HEK293 (cell line): Measurements from ENCODE around the gene GUCY1A2.

Experiments used
- CTCF ChIA-PET: fragments of 350-600 bp; formaldehyde crosslinking; extraction: SDS; loops from one replicate; lab custom pipeline; 2021; ENCODE audit warnings: antibody characterized with exemption; lab: Yijun Ruan, JAX
- POLR2A ChIA-PET: fragments of 300-600 bp; formaldehyde crosslinking; extraction: SDS; loops from one replicate; lab custom pipeline; 2020; ENCODE audit warnings: antibody characterized with exemption, inconsistent platforms; lab: Yijun Ruan, JAX
- H3K27ac ChIP-seq: fragments of 200-500 bp; sonication (Bioruptor generic); 2 replicates; pipeline ENCODE4 v1.5.1; 2014; ENCODE audit warnings: low read depth, low read length, control low read depth, inconsistent platforms; ENCODE audit errors: extremely low read depth
- H3K36me3 ChIP-seq, 2 experiments: fragments of 200-500 bp in 1 of 2; sonication (Bioruptor generic) in 1 of 2; 1 replicate in 1 of 2; 2 replicates in 1 of 2; pipeline ENCODE4 v1.5.1; 2014 to 2017; ENCODE audit warnings: inconsistent platforms in 2 of 2, low read length in 2 of 2; ENCODE audit not compliant: control insufficient read depth in 2 of 2, insufficient read depth in 1 of 2
- H3K4me1 ChIP-seq: fragments of 200-500 bp; sonication (Bioruptor generic); 2 replicates; pipeline ENCODE4 v1.5.1; 2014; ENCODE audit warnings: mild to moderate bottlenecking, low read length, inconsistent platforms; ENCODE audit not compliant: control insufficient read depth, insufficient read depth
- H3K4me3 ChIP-seq: 2 replicates; pipeline ENCODE4 v1.5.1; 2011; ENCODE audit warnings: low read depth, mild to moderate bottlenecking, control low read depth, low read length, moderate library complexity
- H3K9me3 ChIP-seq: fragments of 200-500 bp; sonication (Bioruptor generic); 2 replicates; pipeline ENCODE4 v1.5.1; 2014; ENCODE audit warnings: low read depth, low read length, inconsistent platforms; ENCODE audit not compliant: control insufficient read depth, insufficient read depth
- EGR2 ChIP-seq: fragments of 450-650 bp; formaldehyde crosslinking; IDR thresholded peaks from 2 replicates; pipeline ENCODE4 v1.5.1; 2016; ENCODE audit warnings: low read depth, missing biosample characterization, missing genetic modification characterization
- HOXA7 ChIP-seq: sonication (generic); formaldehyde crosslinking; IDR thresholded peaks from 2 replicates; pipeline ENCODE4 v1.8.1; 2022; ENCODE audit warnings: missing genetic modification reagents, borderline replicate concordance
- HOXC10 ChIP-seq: sonication (generic); formaldehyde crosslinking; IDR thresholded peaks from 2 replicates; pipeline ENCODE4 v1.8.1; 2023; ENCODE audit warnings: mild to moderate bottlenecking, missing genetic modification reagents
- IKZF3 ChIP-seq: fragments of 450-650 bp; IDR thresholded peaks from 2 replicates; pipeline ENCODE4 v1.5.0; 2018; ENCODE audit warnings: missing biosample characterization, mild to moderate bottlenecking, missing genetic modification characterization, moderate library complexity
- KLF10 ChIP-seq: fragments of 450-650 bp; IDR thresholded peaks from 2 replicates; pipeline ENCODE4 v1.5.1; 2018; ENCODE audit warnings: missing biosample characterization, mild to moderate bottlenecking, missing genetic modification characterization
- KLF8 ChIP-seq: fragments of 450-650 bp; formaldehyde crosslinking; IDR thresholded peaks from 2 replicates; pipeline ENCODE4 v1.5.1; 2016; ENCODE audit warnings: missing biosample characterization, missing genetic modification characterization
- SALL2 ChIP-seq: fragments of 450-650 bp; formaldehyde crosslinking; IDR thresholded peaks from 2 replicates; pipeline ENCODE4 v1.5.0; 2017; ENCODE audit warnings: missing biosample characterization, mild to moderate bottlenecking, missing genetic modification characterization, borderline replicate concordance
- SP2 ChIP-seq: fragments of 450-650 bp; formaldehyde crosslinking; IDR thresholded peaks from 2 replicates; pipeline ENCODE4 v1.5.1; 2016; ENCODE audit warnings: missing biosample characterization, missing genetic modification characterization
- ZBTB17 ChIP-seq: fragments of 450-650 bp; formaldehyde crosslinking; IDR thresholded peaks from 2 replicates; pipeline ENCODE4 v1.5.1; 2016; ENCODE audit warnings: missing biosample characterization, missing genetic modification characterization
- ZNF155 ChIP-seq: fragments of 450-650 bp; formaldehyde crosslinking; IDR thresholded peaks from 2 replicates; pipeline ENCODE4 v1.5.1; 2016; ENCODE audit warnings: missing biosample characterization, missing genetic modification characterization
- ZNF324 ChIP-seq: fragments of 450-650 bp; formaldehyde crosslinking; IDR thresholded peaks from 2 replicates; pipeline ENCODE4 v1.5.1; 2016; ENCODE audit warnings: missing biosample characterization, missing genetic modification characterization
- ZNF366 ChIP-seq: fragments of 450-650 bp; formaldehyde crosslinking; conservative IDR thresholded peaks from 2 replicates; pipeline ENCODE4 v1.5.1; 2016; ENCODE audit warnings: missing biosample characterization, missing genetic modification characterization
- ZNF391 ChIP-seq: fragments of 450-650 bp; formaldehyde crosslinking; IDR thresholded peaks from 2 replicates; pipeline ENCODE4 v1.5.1; 2016; ENCODE audit warnings: low read depth, missing biosample characterization, missing genetic modification characterization, borderline replicate concordance
- ZNF423 ChIP-seq: fragments of 450-650 bp; formaldehyde crosslinking; IDR thresholded peaks from 2 replicates; pipeline ENCODE4 v1.5.1; 2016; ENCODE audit warnings: missing biosample characterization, missing genetic modification characterization
- ZNF433 ChIP-seq: fragments of 450-650 bp; formaldehyde crosslinking; IDR thresholded peaks from 2 replicates; pipeline ENCODE4 v1.5.1; 2016; ENCODE audit warnings: missing biosample characterization, missing genetic modification characterization, low read depth
- ZNF549 ChIP-seq: fragments of 450-650 bp; IDR thresholded peaks from 2 replicates; pipeline ENCODE4 v1.5.1; 2018; ENCODE audit warnings: missing biosample characterization, missing genetic modification characterization, mild to moderate bottlenecking, inconsistent platforms, moderate library complexity
- ZNF596 ChIP-seq: fragments of 450-650 bp; IDR thresholded peaks from 2 replicates; pipeline ENCODE4 v1.5.0; 2018; ENCODE audit warnings: missing biosample characterization, mild to moderate bottlenecking, missing genetic modification characterization, moderate library complexity
- ZNF654 ChIP-seq: fragments of 450-650 bp; formaldehyde crosslinking; IDR thresholded peaks from 2 replicates; pipeline ENCODE4 v1.5.1; 2016; ENCODE audit warnings: low read depth, missing biosample characterization, missing genetic modification characterization
- ZNF664 ChIP-seq: fragments of 450-650 bp; formaldehyde crosslinking; IDR thresholded peaks from 2 replicates; pipeline ENCODE4 v1.5.1; 2016; ENCODE audit warnings: missing biosample characterization, missing genetic modification characterization
- ZSCAN4 ChIP-seq: fragments of 450-650 bp; formaldehyde crosslinking; IDR thresholded peaks from 2 replicates; pipeline ENCODE4 v1.5.1; 2017; ENCODE audit warnings: missing biosample characterization, missing genetic modification characterization
- TF ChIP-seq, protein P1 (sequence below): fragments of 450-650 bp; formaldehyde crosslinking; IDR thresholded peaks from 2 replicates; pipeline ENCODE4 v1.5.1; 2017; ENCODE audit warnings: missing biosample characterization, missing genetic modification characterization
- TF ChIP-seq, protein P2 (sequence below): fragments of 450-650 bp; formaldehyde crosslinking; IDR thresholded peaks from 2 replicates; pipeline ENCODE4 v1.5.1; 2016; ENCODE audit warnings: missing biosample characterization, missing genetic modification characterization
- TF ChIP-seq, protein P3 (sequence below): fragments of 450-650 bp; formaldehyde crosslinking; conservative IDR thresholded peaks from 2 replicates; pipeline ENCODE4 v1.5.1; 2016; ENCODE audit warnings: low read depth, missing biosample characterization, missing genetic modification characterization
- TF ChIP-seq, protein P4 (sequence below): fragments of 450-650 bp; formaldehyde crosslinking; IDR thresholded peaks from 2 replicates; pipeline ENCODE4 v1.5.1; 2016; ENCODE audit warnings: missing biosample characterization, missing genetic modification characterization

The GUCY1A2 gene

GRCh38 chr11:106724293-106724892 is 293.9 kb downstream of the GUCY1A2 start:
- no peaks in the 10 kb centered on the region for H3K9me3 ChIP-seq
- no peak overlapping the region for H3K27ac ChIP-seq
- no peaks in the 10 kb centered on the region for H3K4me1 ChIP-seq
- POLR2A ChIA-PET, result no interaction called here
- H3K36me3 ChIP-seq, result no peaks in the 10 kb centered on the region
- CTCF ChIA-PET, result interaction anchor here (0.5 to 1.5 kb wide), 5 partner anchors 222 to 1851 kb away, joined by 3 to 7 read pairs (median 3); no protein-coding TSS in a partner anchor
- TF ChIP-seq ZNF596, result no peak
- TF ChIP-seq SALL2 (tag by site-specific recombination), result no peak
- TF ChIP-seq ZNF155 (tag by site-specific recombination), result no peak
- TF ChIP-seq, protein P1, sequence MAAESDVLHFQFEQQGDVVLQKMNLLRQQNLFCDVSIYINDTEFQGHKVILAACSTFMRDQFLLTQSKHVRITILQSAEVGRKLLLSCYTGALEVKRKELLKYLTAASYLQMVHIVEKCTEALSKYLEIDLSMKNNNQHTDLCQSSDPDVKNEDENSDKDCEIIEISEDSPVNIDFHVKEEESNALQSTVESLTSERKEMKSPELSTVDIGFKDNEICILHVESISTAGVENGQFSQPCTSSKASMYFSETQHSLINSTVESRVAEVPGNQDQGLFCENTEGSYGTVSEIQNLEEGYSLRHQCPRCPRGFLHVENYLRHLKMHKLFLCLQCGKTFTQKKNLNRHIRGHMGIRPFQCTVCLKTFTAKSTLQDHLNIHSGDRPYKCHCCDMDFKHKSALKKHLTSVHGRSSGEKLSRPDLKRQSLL (tag by site-specific recombination), result no peak
- no peak for TF ChIP-seq SP2
- no peak for TF ChIP-seq ZNF433 (tag by site-specific recombination)
- TF ChIP-seq, protein P2, sequence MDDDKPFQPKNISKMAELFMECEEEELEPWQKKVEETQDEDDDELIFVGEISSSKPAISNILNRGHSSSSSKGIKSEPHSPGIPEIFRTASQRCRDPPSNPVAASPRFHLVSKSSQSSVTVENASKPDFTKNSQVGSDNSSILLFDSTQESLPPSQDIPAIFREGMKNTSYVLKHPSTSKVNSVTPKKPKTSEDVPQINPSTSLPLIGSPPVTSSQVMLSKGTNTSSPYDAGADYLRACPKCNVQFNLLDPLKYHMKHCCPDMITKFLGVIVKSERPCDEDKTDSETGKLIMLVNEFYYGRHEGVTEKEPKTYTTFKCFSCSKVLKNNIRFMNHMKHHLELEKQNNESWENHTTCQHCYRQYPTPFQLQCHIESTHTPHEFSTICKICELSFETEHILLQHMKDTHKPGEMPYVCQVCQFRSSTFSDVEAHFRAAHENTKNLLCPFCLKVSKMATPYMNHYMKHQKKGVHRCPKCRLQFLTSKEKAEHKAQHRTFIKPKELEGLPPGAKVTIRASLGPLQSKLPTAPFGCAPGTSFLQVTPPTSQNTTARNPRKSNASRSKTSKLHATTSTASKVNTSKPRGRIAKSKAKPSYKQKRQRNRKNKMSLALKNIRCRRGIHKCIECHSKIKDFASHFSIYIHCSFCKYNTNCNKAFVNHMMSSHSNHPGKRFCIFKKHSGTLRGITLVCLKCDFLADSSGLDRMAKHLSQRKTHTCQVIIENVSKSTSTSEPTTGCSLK, result no peak
- H3K4me3 ChIP-seq, result no peak overlapping the region

DNA sequence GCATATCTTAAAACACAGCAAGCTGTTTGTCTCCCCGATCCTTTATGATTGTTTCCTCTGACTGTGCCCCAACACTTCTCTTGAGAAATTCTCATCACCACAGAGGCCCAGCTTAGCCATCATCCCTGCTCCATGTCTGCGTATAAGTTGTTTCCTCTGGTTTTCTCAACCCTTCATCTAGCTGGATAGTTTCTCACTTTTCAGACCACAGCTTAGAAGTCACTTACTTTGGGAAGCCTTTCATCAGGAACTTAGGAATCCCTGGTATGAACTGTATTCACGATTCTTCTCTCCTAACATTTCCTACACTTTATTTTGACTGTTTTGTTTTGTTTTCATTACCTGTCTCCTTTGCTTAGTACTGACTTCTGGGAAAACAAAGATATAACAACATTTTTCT is 295.2 kb downstream of the GUCY1A2 start:
- no peak overlapping the region for H3K4me3 ChIP-seq
- CTCF ChIA-PET, result interaction anchor here (0.6 to 1.4 kb wide), 3 partner anchors 183 to 418 kb away, joined by 3 to 6 read pairs (median 4); no protein-coding TSS in a partner anchor
- H3K4me1 ChIP-seq, result no peaks in the 10 kb centered on the region
- no peak overlapping the region for H3K27ac ChIP-seq
- TF ChIP-seq, protein P3, sequence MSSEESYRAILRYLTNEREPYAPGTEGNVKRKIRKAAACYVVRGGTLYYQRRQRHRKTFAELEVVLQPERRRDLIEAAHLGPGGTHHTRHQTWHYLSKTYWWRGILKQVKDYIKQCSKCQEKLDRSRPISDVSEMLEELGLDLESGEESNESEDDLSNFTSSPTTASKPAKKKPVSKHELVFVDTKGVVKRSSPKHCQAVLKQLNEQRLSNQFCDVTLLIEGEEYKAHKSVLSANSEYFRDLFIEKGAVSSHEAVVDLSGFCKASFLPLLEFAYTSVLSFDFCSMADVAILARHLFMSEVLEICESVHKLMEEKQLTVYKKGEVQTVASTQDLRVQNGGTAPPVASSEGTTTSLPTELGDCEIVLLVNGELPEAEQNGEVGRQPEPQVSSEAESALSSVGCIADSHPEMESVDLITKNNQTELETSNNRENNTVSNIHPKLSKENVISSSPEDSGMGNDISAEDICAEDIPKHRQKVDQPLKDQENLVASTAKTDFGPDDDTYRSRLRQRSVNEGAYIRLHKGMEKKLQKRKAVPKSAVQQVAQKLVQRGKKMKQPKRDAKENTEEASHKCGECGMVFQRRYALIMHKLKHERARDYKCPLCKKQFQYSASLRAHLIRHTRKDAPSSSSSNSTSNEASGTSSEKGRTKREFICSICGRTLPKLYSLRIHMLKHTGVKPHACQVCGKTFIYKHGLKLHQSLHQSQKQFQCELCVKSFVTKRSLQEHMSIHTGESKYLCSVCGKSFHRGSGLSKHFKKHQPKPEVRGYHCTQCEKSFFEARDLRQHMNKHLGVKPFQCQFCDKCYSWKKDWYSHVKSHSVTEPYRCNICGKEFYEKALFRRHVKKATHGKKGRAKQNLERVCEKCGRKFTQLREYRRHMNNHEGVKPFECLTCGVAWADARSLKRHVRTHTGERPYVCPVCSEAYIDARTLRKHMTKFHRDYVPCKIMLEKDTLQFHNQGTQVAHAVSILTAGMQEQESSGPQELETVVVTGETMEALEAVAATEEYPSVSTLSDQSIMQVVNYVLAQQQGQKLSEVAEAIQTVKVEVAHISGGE (tag by site-specific recombination), result no peak
- TF ChIP-seq ZNF549 (tag by site-specific recombination) (no peak), EGR2 (tag by site-specific recombination) (no peak), KLF8 (no peak), ZNF391 (no peak), HOXA7 (no peak), ZNF654 (no peak), ZNF423 (tag by site-specific recombination) (no peak), ZNF366 (tag by site-specific recombination) (no peak), HOXC10 (CRISPR knock-in tag) (no peak), ZBTB17 (tag by site-specific recombination) (no peak), ZNF324 (tag by site-specific recombination) (no peak), ZNF664 (tag by site-specific recombination) (no peak), ZSCAN4 (tag by site-specific recombination) (no peak), SALL2 (tag by site-specific recombination) (no peak), KLF10 (no peak), ZNF155 (tag by site-specific recombination) (no peak), IKZF3 (tag by site-specific recombination) (no peak)
- TF ChIP-seq, protein P4, sequence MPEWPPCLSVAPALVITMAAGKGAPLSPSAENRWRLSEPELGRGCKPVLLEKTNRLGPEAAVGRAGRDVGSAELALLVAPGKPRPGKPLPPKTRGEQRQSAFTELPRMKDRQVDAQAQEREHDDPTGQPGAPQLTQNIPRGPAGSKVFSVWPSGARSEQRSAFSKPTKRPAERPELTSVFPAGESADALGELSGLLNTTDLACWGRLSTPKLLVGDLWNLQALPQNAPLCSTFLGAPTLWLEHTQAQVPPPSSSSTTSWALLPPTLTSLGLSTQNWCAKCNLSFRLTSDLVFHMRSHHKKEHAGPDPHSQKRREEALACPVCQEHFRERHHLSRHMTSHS (tag by site-specific recombination), result no peak
- H3K36me3 ChIP-seq, result no peaks in the 10 kb centered on the region
- POLR2A ChIA-PET, result no interaction called here
- no peaks in the 10 kb centered on the region for H3K9me3 ChIP-seq
